AG04449 (cell line): ENCODE measurements around the gene SLC38A3.

Experiments used
- CTCF ChIA-PET: fragments of 350-600 bp; formaldehyde crosslinking; extraction: SDS; loops from one replicate; lab custom pipeline; 2021; ENCODE audit warnings: antibody characterized with exemption; lab: Yijun Ruan, JAX
- POLR2A ChIA-PET: fragments of 400-600, 350-600 bp; formaldehyde crosslinking; extraction: SDS; loops from one replicate; lab custom pipeline; 2020; ENCODE audit warnings: antibody characterized with exemption, inconsistent platforms; lab: Yijun Ruan, JAX
- DNase-seq: peaks from one replicate; pipeline ENCODE4 v3.0.0-alpha.2; 2010; ENCODE audit warnings: low read depth, low spot score
- H3K4me3 ChIP-seq: 2 replicates; pipeline ENCODE4 v1.5.1; 2011; ENCODE audit warnings: low read depth, mild to moderate bottlenecking, control low read depth, low read length
- CTCF ChIP-seq: IDR thresholded peaks from one replicate; pipeline ENCODE4 v1.5.1; 2011; ENCODE audit warnings: mild to moderate bottlenecking, moderate library complexity, low read length, control low read depth, inconsistent platforms; ENCODE audit not compliant: insufficient read depth; ENCODE audit errors: missing control alignments

Gene SLC38A3

GRCh38 chr3:50194903-50195500, 10.1 kb upstream of the SLC38A3 start:
- ChIA-PET POLR2A (no interaction called here), CTCF (interaction anchor here (0.7 to 21.6 kb wide), 23 partner anchors 20 to 154 kb away, joined by 3 to 1029 read pairs (median 7); partner anchors contain the start of genes GNAI2, HYAL2, HYAL3 and IFRD2)
- H3K4me3 ChIP-seq: peak overlapping the region; percentile 18; the same call in 1 of the 2 replicates
- DNase-seq: no peak
- no peak for TF ChIP-seq CTCF

GRCh38 chr3:50195501-50196252, 9.4 kb upstream of the SLC38A3 start:
- TF ChIP-seq CTCF: no peak
- DNase-seq: no peak
- no peak overlapping the region for H3K4me3 ChIP-seq
- ChIA-PET CTCF (interaction anchor here (0.9 to 21.6 kb wide), 15 partner anchors 20 to 132 kb away, joined by 3 to 1029 read pairs (median 29); partner anchors contain the start of genes GNAI2, HYAL2, HYAL3 and IFRD2), POLR2A (no interaction called here)

DNA sequence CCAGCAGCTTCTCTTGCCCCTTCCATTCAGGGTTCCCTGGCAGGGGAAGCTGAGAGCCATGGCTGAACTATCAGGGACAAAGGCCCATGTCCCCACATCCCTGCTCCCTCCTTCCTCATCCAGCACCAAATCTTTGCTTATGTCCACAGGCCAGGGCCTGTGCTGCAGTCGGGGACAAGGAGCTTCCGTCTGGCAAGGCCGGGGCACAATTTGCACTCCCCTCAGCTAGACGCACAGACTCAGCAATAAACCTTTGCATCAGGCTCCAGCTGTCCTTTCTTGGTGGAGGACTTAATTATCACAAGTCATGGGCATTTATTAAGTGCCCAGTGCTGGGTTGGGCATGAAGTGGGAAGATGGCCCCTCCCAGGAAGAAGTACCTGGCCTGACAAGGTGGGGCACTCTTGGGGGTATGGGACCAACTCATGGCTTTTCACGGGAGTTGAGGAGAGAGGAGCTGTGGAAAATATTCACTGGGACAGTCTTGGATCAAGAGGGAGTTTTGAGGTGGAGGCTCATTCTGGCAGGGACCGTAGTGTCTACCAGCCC, 8.7 kb upstream of the SLC38A3 start:
- H3K4me3 ChIP-seq: no peak overlapping the region
- CTCF ChIA-PET: interaction anchor here (1.0 to 21.6 kb wide), 9 partner anchors 19 to 131 kb away, joined by 4 to 1029 read pairs (median 125); partner anchors contain the start of genes GNAI2, HYAL2, LSMEM2 and SEMA3B
- TF ChIP-seq CTCF: no peak
- DNase-seq: no peak
- POLR2A ChIA-PET: no interaction called here

DNA sequence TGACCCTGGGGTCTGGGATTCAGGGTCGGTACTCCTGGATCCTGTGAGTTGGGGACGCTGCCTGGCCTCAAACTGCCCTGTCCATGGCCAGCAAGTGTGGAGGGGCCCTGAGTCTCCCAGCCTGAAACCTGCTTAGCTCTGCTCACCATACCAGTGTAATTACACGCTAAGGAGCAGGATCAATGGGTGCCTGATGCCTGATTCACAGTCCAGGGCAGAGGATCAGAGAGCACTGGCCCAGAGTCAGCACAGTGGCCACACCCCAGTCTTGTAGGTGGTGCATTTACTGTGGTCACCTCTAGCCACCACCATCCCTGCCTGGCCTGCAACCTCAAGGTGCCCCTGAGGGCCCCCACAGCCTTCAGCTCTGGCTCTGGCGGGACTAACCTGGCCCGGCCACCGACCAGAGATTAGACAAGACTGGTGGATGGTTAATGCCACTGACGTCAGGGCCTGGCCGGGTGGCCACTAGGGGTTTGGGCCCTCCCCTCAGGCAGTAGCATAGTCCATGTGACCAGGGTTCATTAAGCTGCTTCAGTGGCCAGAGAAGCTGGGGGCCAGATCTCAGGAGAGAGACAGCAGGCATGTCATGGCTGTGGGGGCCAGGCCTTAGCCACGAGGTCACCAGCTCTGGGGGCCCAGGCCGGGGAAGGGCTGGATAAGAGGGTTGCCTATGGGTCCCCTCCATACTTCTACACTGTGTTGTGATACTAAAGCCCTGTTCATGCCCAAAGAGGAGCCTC, 3.3 kb upstream of the SLC38A3 start:
- TF ChIP-seq CTCF: no peak
- no peak for DNase-seq
- POLR2A ChIA-PET: no interaction called here
- CTCF ChIA-PET: interaction anchor here (1.1 to 33.1 kb wide), 7 partner anchors 13 to 81 kb away, joined by 3 to 1029 read pairs (median 7); partner anchors contain the start of gene GNAT1
- H3K4me3 ChIP-seq: no peak overlapping the region

DNA sequence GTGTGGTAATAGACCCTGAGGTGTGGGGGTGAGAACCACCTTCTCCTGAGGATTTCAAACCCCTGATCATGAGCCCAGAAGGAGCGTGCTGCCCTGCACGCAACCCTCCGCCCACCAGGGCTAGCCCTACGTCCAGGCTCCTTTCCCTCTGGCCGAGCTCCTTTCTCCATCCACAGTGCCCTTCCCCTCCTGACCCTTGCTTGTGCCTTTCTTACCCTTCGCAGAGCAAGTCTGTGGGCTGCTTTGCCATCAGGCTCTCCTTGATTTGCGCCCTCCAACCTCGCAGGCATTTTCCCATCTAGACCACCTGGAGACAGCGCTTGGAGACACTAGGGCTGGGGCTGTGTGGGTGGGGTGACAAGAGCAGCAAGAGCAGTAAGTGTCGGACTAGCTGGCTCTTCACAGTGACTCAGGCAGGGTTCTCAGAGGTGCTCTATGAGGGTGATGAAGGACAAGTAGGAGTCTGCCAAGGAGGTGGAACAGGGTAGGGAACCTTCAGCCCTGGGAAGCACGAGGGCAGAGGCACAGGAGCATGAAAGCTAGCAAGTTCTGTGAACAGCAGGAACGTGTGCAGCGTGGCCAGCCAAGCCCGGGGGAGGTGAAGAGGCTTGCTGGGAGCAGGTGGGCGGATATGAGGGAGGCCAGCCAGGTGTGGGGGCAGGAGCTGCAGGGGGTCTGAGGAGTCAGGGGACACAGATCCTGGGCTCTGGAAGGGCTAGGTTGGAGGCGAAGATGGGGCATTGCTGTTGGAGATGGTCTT, 2.5 kb upstream of the SLC38A3 start:
- ChIA-PET POLR2A (no interaction called here), CTCF (interaction anchor here (0.9 to 33.1 kb wide), 9 partner anchors 9 to 82 kb away, joined by 3 to 1029 read pairs (median 6); partner anchors contain the start of gene GNAT1)

More for the DNA sequence above, 2.5 kb upstream of the SLC38A3 start:
- DNase-seq: no peak
- TF ChIP-seq CTCF: no peak
- no peak overlapping the region for H3K4me3 ChIP-seq
